Activated T-helper 1 cell treated with anti-CD3 and anti-CD28 coated beads, Interleukin-12 subunit alpha, Interleukin-12 subunit beta, Interleukin-2, Interleukin-4 antibody, amounts not matched to agents 30 ng/mL and 10 ng/mL and 1 ng/mL, durations not matched to agents 14 hours and 24 hours and 36 hours (primary cell): ENCODE results near the gene GNB2. TPM values are rescaled to one million over a fixed set of nuclear protein-coding genes. Genes with fewer than 3 reads are reported as not detected.
"Not testable (repeated sequence)": the region's sequence is repeated elsewhere in the genome, so short reads cannot be mapped to it uniquely, and the experiment has no call there.

ENCODE experiments used
- DNase-seq: peaks from one replicate; pipeline ENCODE4 v3.0.0; 2021; ENCODE audit warnings: low spot score
- H3K27ac Mint-ChIP-seq: one replicate; pipeline ENCODE4 v1.8.0; 2021; ENCODE audit warnings: mild to moderate bottlenecking, mixed read lengths
- H3K27me3 Mint-ChIP-seq: one replicate; pipeline ENCODE4 v1.8.0; 2022; ENCODE audit warnings: mild to moderate bottlenecking, moderate library complexity, mixed read lengths; ENCODE audit not compliant: insufficient read depth
- H3K36me3 Mint-ChIP-seq: one replicate; pipeline ENCODE4 v1.8.0; 2021; ENCODE audit warnings: low read depth, mixed read lengths
- H3K4me1 Mint-ChIP-seq: one replicate; pipeline ENCODE4 v1.8.0; 2021; ENCODE audit warnings: low read depth, mixed read lengths
- H3K4me3 Mint-ChIP-seq: one replicate; pipeline ENCODE4 v1.8.0; 2021; ENCODE audit warnings: mild to moderate bottlenecking, moderate library complexity, mixed read lengths
- H3K9me3 Mint-ChIP-seq: one replicate; pipeline ENCODE4 v1.8.0; 2021; ENCODE audit warnings: mixed read lengths
- intact Hi-C: fragments of 100-400 bp; cut with micrococcal nuclease; formaldehyde crosslinking; loops from one replicate; pipeline ENCODE4 v1.15.1; 2024
- total RNA-seq: library from RNA; stranded (reverse); gene quantifications from 2 replicates; pipeline ENCODE4 v1.2.3, GENCODE V29; 2022

The GNB2 gene
- total RNA-seq, 1 donor from 2014 or later = 218 TPM

GRCh38 chr7:100641860-100642533 lies 31.5 kb upstream of the GNB2 start:
- Mint-ChIP-seq H3K27me3 (peaks cover 4% of the 10 kb centered on the region), H3K4me3 (no peak overlapping the region), H3K9me3 (no peaks in the 10 kb centered on the region), H3K27ac (no peak overlapping the region), H3K36me3 (no peaks in the 10 kb centered on the region), H3K4me1 (no peaks in the 10 kb centered on the region)
- no peak for DNase-seq
- intact Hi-C loops = no loop called here

- Mint-ChIP-seq H3K27ac (no peak overlapping the region), H3K4me3 (no peak overlapping the region), H3K36me3 (no peaks in the 10 kb centered on the region), H3K9me3 (no peaks in the 10 kb centered on the region), H3K27me3 (peaks cover 4% of the 10 kb centered on the region), H3K4me1 (no peaks in the 10 kb centered on the region)
- no peak for DNase-seq
- intact Hi-C loops = no loop called here
Observed at GRCh38 chr7:100642534-100642907, 31.0 kb upstream of the GNB2 start.

GRCh38 chr7:100649826-100650565 lies 23.5 kb upstream of the GNB2 start:
- DNase-seq = no peak
- H3K36me3 Mint-ChIP-seq = no peaks in the 10 kb centered on the region
- intact Hi-C loops = no loop called here
- no peaks in the 10 kb centered on the region for H3K4me1 Mint-ChIP-seq
- H3K27ac Mint-ChIP-seq = no peak overlapping the region
- no peak overlapping the region for H3K4me3 Mint-ChIP-seq
- no peaks in the 10 kb centered on the region for H3K9me3 Mint-ChIP-seq
- H3K27me3 Mint-ChIP-seq = peaks cover 10% of the 10 kb centered on the region

GRCh38 chr7:100654908-100655831 lies 18.4 kb upstream of the GNB2 start:
- peaks cover 29% of the 10 kb centered on the region for H3K27me3 Mint-ChIP-seq
- H3K4me3 Mint-ChIP-seq = no peak overlapping the region
- H3K4me1 Mint-ChIP-seq = no peaks in the 10 kb centered on the region
- no peaks in the 10 kb centered on the region for H3K9me3 Mint-ChIP-seq
- H3K27ac Mint-ChIP-seq = no peak overlapping the region
- intact Hi-C loops = no loop called here
- no peak for DNase-seq
- H3K36me3 Mint-ChIP-seq = no peaks in the 10 kb centered on the region

GRCh38 chr7:100655908-100656674 lies 17.4 kb upstream of the GNB2 start, which contains the start of gene ACTL6B:
ACTL6B (minus strand) TSS chr7:100656448; CDS start chr7:100656354, 94 bp downstream.
- Mint-ChIP-seq H3K36me3 (no peaks in the 10 kb centered on the region), H3K27ac (no peak within 1 kb of the TSS), H3K4me1 (no peaks in the 10 kb centered on the region), H3K27me3 (peaks cover 33% of the 10 kb centered on the region), H3K9me3 (no peaks in the 10 kb centered on the region), H3K4me3 (no peak within 1 kb of the TSS)
- peak; percentile 67 for DNase-seq
- intact Hi-C loops = loop anchor here (1.0 to 2.0 kb wide), 2 partner anchors 17 to 21 kb away; partner anchors contain the start of gene GNB2

- DNase-seq, intact Hi-C loops, H3K36me3 Mint-ChIP-seq, H3K4me1 Mint-ChIP-seq, H3K4me3 Mint-ChIP-seq, H3K27ac Mint-ChIP-seq, H3K9me3 Mint-ChIP-seq: not testable (repeated sequence)
- H3K27me3 Mint-ChIP-seq = peaks cover 19% of the 10 kb centered on the region
Observed at GRCh38 chr7:100662194-100662776, 11.3 kb upstream of the GNB2 start.

- Mint-ChIP-seq H3K27me3 (peaks cover 17% of the 10 kb centered on the region), H3K4me1 (no peaks in the 10 kb centered on the region), H3K9me3 (no peaks in the 10 kb centered on the region), H3K36me3 (no peaks in the 10 kb centered on the region), H3K27ac (no peak overlapping the region), H3K4me3 (no peak overlapping the region)
- intact Hi-C loops = no loop called here
- no peak for DNase-seq
Observed at GRCh38 chr7:100665168-100665726, 8.3 kb upstream of the GNB2 start.

GRCh38 chr7:100667331-100668068 lies 6.0 kb upstream of the GNB2 start:
- intact Hi-C loops = no loop called here
- peaks cover 19% of the 10 kb centered on the region for H3K27me3 Mint-ChIP-seq
- no peak overlapping the region for H3K4me3 Mint-ChIP-seq
- no peak overlapping the region for H3K27ac Mint-ChIP-seq
- H3K36me3 Mint-ChIP-seq = no peaks in the 10 kb centered on the region
- no peaks in the 10 kb centered on the region for H3K4me1 Mint-ChIP-seq
- DNase-seq = no peak
- H3K9me3 Mint-ChIP-seq = no peaks in the 10 kb centered on the region

GRCh38 chr7:100668069-100668449 lies 5.5 kb upstream of the GNB2 start:
- no peaks in the 10 kb centered on the region for H3K9me3 Mint-ChIP-seq
- no peak overlapping the region for H3K4me3 Mint-ChIP-seq
- no peak overlapping the region for H3K27ac Mint-ChIP-seq
- intact Hi-C loops = no loop called here
- H3K4me1 Mint-ChIP-seq = no peaks in the 10 kb centered on the region
- no peaks in the 10 kb centered on the region for H3K36me3 Mint-ChIP-seq
- DNase-seq = no peak
- peaks cover 19% of the 10 kb centered on the region for H3K27me3 Mint-ChIP-seq

GRCh38 chr7:100669106-100669505 lies 4.4 kb upstream of the GNB2 start:
- H3K4me1 Mint-ChIP-seq, intact Hi-C loops, H3K27ac Mint-ChIP-seq, H3K9me3 Mint-ChIP-seq, H3K36me3 Mint-ChIP-seq, H3K4me3 Mint-ChIP-seq, DNase-seq: not testable (repeated sequence)
- H3K27me3 Mint-ChIP-seq = peaks cover 19% of the 10 kb centered on the region

- intact Hi-C loops = loop anchor here (10.0 kb wide), 1 partner anchor 545 kb away; the partner anchor contains the start of gene MBLAC1
- Mint-ChIP-seq H3K4me3 (no peak overlapping the region), H3K27ac (no peak overlapping the region), H3K27me3 (peaks cover 19% of the 10 kb centered on the region), H3K9me3 (no peaks in the 10 kb centered on the region), H3K4me1 (no peaks in the 10 kb centered on the region), H3K36me3 (no peaks in the 10 kb centered on the region)
- DNase-seq = no peak
Observed at GRCh38 chr7:100670074-100670473, 3.5 kb upstream of the GNB2 start.
